Activated T-helper 9 cell treated with anti-CD3 and anti-CD28 coated beads, Interleukin-2, amount 50 U/mL, for 16 hours (primary cell): ENCODE measurements around the gene ALG10B.

Experiments used
- DNase-seq: peaks from one replicate; pipeline ENCODE4 v3.0.0-alpha.2; 2020; ENCODE audit warnings: low read depth

ALG10B gene

GRCh38 chr12:38374751-38375150 is 58.2 kb downstream of the ALG10B start:
- DNase-seq = no peak
